Measurements from ENCODE around the gene UBXN7. TPM values are rescaled to one million over a fixed set of nuclear protein-coding genes. Genes with fewer than 3 reads are reported as not detected.
"Not testable (repeated sequence)": the region's sequence is repeated elsewhere in the genome, so short reads cannot be mapped to it uniquely, and the experiment has no call there.

The UBXN7 gene
- total and polyA plus RNA-seq, 2 donors (not counting 3 experiments of a cell fraction or from before 2014, with no cell fraction given) = 9.9 to 57.0 TPM

GRCh38 chr3:196462680-196463477, 30.7 kb upstream of the UBXN7 start:
- not testable (repeated sequence) for H2AFZ ChIP-seq (ENCODE audit: low read depth, low read length)

GRCh38 chr3:196458063-196458462, 25.8 kb upstream of the UBXN7 start:
- no peak overlapping the region for H3K4me2 ChIP-seq (ENCODE audit: insufficient read depth, low read length)
- no peaks in the 10 kb centered on the region for H4K20me1 ChIP-seq (replicated peaks; ENCODE audit: control insufficient read depth, extremely low read depth, insufficient read depth, low read length)
- no peak for DNase-seq (ENCODE audit: low read depth, low spot score)
- H3K9ac ChIP-seq (replicated peaks; ENCODE audit: extremely low read depth, insufficient read depth, low read length) = no peak overlapping the region
- ChIA-PET CTCF (interaction anchor here (1.3 kb wide), 1 partner anchor 22 kb away, joined by 3 read pairs; no protein-coding TSS in a partner anchor), POLR2A (no interaction called here)
- H3K27me3 ChIP-seq (ENCODE audit: control insufficient read depth in 2 of 2, insufficient read depth in 2 of 2, low read length in 2 of 2) = no peaks in the 10 kb centered on the region
- H3K4me1 ChIP-seq (ENCODE audit: control insufficient read depth, extremely low read depth, insufficient read depth, low read length) = no peaks in the 10 kb centered on the region
- no peak overlapping the region for H2AFZ ChIP-seq (ENCODE audit: low read depth, low read length)
- H3K4me3 ChIP-seq (replicated peaks in 1 of 3; ENCODE audit: insufficient read depth in 1 of 3, low read depth in 1 of 3, low read length in 3 of 3) = no peak overlapping the region
- no peak overlapping the region for H3K27ac ChIP-seq (ENCODE audit: insufficient read depth, low read depth, low read length)
- intact Hi-C loops (cut with micrococcal nuclease) (no loop called here), dilution Hi-C loops (cut with MboI; ENCODE audit: extremely low pct_ligation_motif_present, low sequenced_read_pairs) (no loop called here)
- BruUV-seq (replicated peaks) = no TSS peak
- peaks cover 2% of the 10 kb centered on the region for H3K9me3 ChIP-seq (replicated peaks; ENCODE audit: control insufficient read depth, insufficient read depth, low read length)
- no peak for FAIRE-seq
- TF ChIP-seq GATA2 (IDR thresholded peaks at IDR 0.05; ENCODE audit: insufficient read depth, insufficient read length, low read depth, low read length) (no peak), MYC (IDR thresholded peaks at IDR 0.05; ENCODE audit: low read depth, low read length) (no peak), MAX (IDR thresholded peaks at IDR 0.05; ENCODE audit: insufficient read depth, insufficient read length) (no peak), POLR2A (IDR thresholded peaks at IDR 0.05; ENCODE audit: low read depth, low read length) (no peak), JUN (IDR thresholded peaks at IDR 0.05; ENCODE audit: borderline replicate concordance, insufficient read depth, insufficient read length, low read depth) (no peak), CTCF (IDR thresholded peaks at IDR 0.05; ENCODE audit: extremely low read depth in 1 of 2, insufficient read depth in 1 of 2, low read depth in 1 of 2, low read length in 2 of 2) (no peak), EZH2 (IDR thresholded peaks at IDR 0.05; ENCODE audit: borderline replicate concordance, low read depth, low read length, severe bottlenecking) (no peak), POLR2AphosphoS5 (IDR thresholded peaks at IDR 0.05; ENCODE audit: insufficient read depth, low read depth, low read length) (no peak), FOS (IDR thresholded peaks at IDR 0.05; ENCODE audit: borderline replicate concordance, insufficient read depth, low read length) (no peak)
- H3K79me2 ChIP-seq (ENCODE audit: control insufficient read depth, insufficient read depth, low read length) = no peaks in the 10 kb centered on the region
- no peaks in the 10 kb centered on the region for H3K36me3 ChIP-seq (ENCODE audit: control insufficient read depth in 2 of 2, extremely low read depth in 1 of 2, insufficient read depth in 2 of 2, low read length in 2 of 2)
- no peaks in the 10 kb centered on the region for H3K9me1 ChIP-seq (replicated peaks; ENCODE audit: control insufficient read depth, extremely low read depth, insufficient read depth, low read length)

More at GRCh38 chr3:196462680-196463477, 30.7 kb upstream of the UBXN7 start:
- H3K27ac ChIP-seq (ENCODE audit: insufficient read depth, low read depth, low read length); H3K4me1 ChIP-seq (ENCODE audit: control insufficient read depth, extremely low read depth, insufficient read depth, low read length); BruUV-seq (replicated peaks); H3K27me3 ChIP-seq (ENCODE audit: control insufficient read depth in 2 of 2, insufficient read depth in 2 of 2, low read length in 2 of 2); H3K36me3 ChIP-seq (ENCODE audit: control insufficient read depth in 2 of 2, extremely low read depth in 1 of 2, insufficient read depth in 2 of 2, low read length in 2 of 2); POLR2A ChIA-PET; H3K4me2 ChIP-seq (ENCODE audit: insufficient read depth, low read length); H3K79me2 ChIP-seq (ENCODE audit: control insufficient read depth, insufficient read depth, low read length); H3K9me3 ChIP-seq (replicated peaks; ENCODE audit: control insufficient read depth, insufficient read depth, low read length); H3K9me1 ChIP-seq (replicated peaks; ENCODE audit: control insufficient read depth, extremely low read depth, insufficient read depth, low read length); H3K9ac ChIP-seq (replicated peaks; ENCODE audit: extremely low read depth, insufficient read depth, low read length); dilution Hi-C loops (cut with MboI; ENCODE audit: extremely low pct_ligation_motif_present, low sequenced_read_pairs); H3K4me3 ChIP-seq (replicated peaks in 1 of 3; ENCODE audit: insufficient read depth in 1 of 3, low read depth in 1 of 3, low read length in 3 of 3); FAIRE-seq; DNase-seq (ENCODE audit: low read depth, low spot score); CTCF ChIA-PET; H4K20me1 ChIP-seq (replicated peaks; ENCODE audit: control insufficient read depth, extremely low read depth, insufficient read depth, low read length); intact Hi-C loops (cut with micrococcal nuclease): not testable (repeated sequence)

Data from endothelial cell of umbilical vein (primary cell).